Stimulated activated CD4-positive, alpha-beta T cell treated with anti-CD3 and anti-CD28 coated beads, Interleukin-1b, Interleukin-23, amount 100 ng/mL, for 48 hours (primary cell): Measurements from ENCODE around the gene CLDN5.

Source experiments
- DNase-seq: peaks from one replicate; pipeline ENCODE4 v3.0.0-alpha.2; 2020

Gene CLDN5

DNA sequence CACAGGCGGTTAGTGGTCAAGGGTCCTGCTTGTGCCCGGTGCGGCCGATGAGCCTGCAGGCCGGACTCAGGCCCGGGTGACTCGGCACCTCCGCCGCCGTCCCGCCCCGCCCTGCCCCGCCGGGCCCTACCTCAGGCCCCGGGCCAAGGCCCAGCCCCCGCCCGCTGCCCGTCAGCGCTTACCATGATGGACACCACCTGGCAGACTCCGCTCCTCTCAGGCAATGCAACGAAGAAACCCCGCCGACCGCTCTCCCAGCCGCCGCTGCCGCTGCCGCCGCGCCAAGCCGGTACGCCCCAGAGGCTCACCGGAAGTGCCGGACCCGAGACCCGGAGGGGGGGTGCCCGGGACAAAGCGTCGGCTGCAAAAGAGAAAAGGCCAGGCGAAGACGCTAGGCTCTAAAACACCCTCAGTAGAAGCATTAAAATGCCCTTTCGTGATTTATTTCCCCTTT is 45.3 kb downstream of the CLDN5 start, which contains the start of gene UFD1:
Gene UFD1, minus strand, starts transcription at position 293 of the 454 bp plus-strand sequence. Its CDS starts 108 bp downstream, at position 185.
- DNase-seq: peak; percentile 84

DNA sequence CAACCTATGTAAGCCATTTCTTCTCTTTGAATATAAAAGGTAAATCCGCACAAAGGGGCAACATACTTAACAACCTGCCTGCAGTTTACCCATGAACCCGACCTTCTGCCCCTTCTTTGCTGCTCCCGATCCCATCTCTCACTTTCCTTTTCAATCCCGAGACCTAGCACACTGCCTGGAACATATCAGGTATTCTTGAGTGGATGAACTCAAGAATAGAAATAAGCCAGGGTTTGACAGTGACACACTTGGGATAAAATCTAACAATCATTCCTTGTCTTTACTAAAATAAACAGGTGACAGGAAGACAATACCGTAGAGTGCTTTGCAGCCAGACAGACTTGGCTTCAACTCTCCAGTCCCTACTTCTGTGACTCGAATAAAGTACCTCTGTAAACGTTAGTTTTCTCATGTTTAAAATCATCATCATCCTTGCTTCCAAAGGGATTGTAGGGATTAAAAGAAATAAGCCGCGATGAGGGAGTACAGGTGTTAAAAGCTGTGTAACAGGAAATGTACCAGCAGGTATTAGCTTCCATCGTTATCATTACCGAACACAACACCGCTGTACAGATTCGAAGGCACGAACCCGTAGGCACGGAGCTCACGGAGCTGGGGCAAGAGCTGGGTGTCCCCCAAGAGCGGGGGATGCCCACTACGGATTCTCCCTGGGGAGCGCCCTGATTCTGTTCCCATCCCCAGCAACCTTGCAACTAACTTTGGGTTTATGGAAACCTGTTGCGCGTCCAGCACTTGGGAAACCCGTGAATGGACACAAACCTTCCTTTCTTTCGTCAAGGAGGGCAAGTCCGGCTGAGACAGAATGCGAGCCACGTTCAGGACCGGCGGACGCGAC is 45.9 kb downstream of the CLDN5 start:
- no peak for DNase-seq

DNA sequence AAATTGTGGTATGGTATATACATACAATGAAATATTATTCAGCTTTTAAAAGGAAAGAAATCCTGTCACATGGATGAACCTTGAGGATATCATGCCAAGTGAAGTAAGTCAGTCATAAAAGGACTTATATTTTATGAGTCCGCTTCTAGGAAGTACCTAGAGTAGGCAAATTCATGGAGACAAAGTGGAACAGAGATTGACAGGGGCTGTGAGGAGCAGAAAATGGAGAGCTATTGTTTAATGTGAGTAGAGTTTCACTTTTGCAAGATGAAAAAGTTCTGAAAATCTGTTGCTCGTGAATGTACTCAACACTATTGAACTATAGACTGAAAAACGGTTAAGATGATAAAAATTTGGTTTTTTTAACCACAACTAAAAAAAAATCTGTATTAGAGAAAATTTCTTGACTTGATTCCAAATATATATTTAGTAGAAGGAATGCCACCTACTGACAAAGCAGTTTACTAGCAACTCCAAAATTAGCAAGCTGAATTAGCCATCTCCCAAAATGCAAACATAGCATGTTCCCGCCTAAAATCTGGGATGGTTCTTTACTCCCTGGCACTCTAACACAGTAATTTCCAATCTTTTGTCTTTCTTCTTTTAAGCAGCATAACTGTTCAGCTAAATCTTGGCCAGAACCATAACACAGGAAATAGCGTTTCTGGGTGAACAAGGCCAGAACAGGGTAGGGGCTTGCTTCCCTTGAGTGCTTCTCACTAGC is 46.7 kb downstream of the CLDN5 start:
- no peak for DNase-seq

DNA sequence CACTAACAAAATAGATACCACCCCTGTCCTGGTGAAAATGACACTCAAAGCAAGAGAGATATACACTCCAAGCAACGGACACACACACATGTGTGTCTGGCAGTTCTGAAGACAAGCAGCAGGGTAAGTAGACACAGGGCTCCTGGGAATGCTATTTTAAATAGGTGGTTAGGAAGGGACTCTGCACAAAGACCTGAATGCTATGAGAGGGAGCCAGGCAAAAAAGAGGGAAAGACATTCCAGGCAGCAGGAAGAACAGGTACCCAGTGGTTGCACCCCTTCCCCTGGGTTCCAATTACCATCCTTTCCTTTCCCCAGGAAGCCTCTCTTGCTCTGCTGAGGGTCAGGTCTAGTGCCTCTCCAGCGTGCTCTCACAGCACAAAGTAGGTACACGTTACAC is 48.2 kb downstream of the CLDN5 start:
- no peak for DNase-seq

DNA sequence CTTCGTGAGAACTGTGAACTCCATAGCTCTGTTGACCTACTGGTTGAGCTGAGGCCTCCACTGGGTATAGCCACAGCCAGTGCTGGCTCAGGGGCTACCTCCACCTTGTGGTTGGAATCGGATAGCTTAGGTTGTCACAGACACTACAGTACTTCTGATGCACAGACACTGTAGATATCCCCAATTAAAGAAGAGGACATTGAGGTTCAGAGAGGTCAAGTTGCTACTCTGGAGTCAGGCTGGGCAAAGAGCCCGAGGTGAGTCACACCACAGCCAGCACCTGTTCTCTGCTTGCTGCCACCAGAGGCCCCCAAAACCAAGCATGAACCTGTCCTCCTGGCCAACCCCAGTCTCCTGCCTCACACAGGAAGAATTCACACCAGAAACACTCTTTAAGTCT is 50.6 kb downstream of the CLDN5 start:
- no peak for DNase-seq
